NB4 (cell line): ENCODE measurements around the gene GALNT8.

Experiments
- DNase-seq: peaks from one replicate; pipeline ENCODE4 v3.0.0; 2010; ENCODE audit warnings: low read depth
- H3K4me3 ChIP-seq: one replicate; pipeline ENCODE4 v1.5.1; 2011; ENCODE audit warnings: mild to moderate bottlenecking, low read depth, low read length, moderate library complexity
- MYC ChIP-seq: IDR thresholded peaks from 2 replicates; pipeline ENCODE4 v1.6.1; 2011; ENCODE audit warnings: low read depth, low read length
- POLR2A ChIP-seq: IDR thresholded peaks from 2 replicates; pipeline ENCODE4 v1.6.1; 2011; ENCODE audit warnings: mild to moderate bottlenecking; ENCODE audit not compliant: insufficient read length; ENCODE audit errors: extremely low read depth
- TF ChIP-seq, protein P1 (sequence below): IDR thresholded peaks from one replicate; pipeline ENCODE4 v1.5.1; 2012; ENCODE audit warnings: low read depth, low read length
- TF ChIP-seq, protein P2 (sequence below): IDR thresholded peaks from 2 replicates; pipeline ENCODE4 v1.6.1; 2011; ENCODE audit warnings: low read depth, low read length

GALNT8 gene

DNA sequence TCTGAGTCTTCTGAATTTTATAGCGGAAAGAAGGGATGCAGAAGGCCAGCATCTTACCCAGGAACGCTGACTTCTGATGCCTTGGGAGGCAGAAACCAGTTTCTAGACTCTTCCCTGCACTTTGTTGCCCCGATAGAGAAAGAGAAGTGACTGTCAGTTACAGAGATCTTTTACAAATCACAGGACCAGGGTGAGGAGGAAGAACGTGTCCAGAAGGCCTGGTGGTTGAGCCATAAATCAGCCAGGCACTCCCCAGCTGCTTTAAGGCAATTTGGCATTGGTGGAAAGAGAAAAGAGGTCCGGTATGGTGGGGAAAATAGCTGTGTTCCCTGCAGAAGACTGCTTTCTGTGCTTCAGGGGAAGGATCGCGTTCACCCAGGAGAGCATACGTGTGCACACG is 100.8 kb downstream of the GALNT8 start:
- H3K4me3 ChIP-seq, result no peak overlapping the region
- DNase-seq, result no peak
- TF ChIP-seq MYC, result no peak
- TF ChIP-seq POLR2A, result no peak
- TF ChIP-seq, protein P1, sequence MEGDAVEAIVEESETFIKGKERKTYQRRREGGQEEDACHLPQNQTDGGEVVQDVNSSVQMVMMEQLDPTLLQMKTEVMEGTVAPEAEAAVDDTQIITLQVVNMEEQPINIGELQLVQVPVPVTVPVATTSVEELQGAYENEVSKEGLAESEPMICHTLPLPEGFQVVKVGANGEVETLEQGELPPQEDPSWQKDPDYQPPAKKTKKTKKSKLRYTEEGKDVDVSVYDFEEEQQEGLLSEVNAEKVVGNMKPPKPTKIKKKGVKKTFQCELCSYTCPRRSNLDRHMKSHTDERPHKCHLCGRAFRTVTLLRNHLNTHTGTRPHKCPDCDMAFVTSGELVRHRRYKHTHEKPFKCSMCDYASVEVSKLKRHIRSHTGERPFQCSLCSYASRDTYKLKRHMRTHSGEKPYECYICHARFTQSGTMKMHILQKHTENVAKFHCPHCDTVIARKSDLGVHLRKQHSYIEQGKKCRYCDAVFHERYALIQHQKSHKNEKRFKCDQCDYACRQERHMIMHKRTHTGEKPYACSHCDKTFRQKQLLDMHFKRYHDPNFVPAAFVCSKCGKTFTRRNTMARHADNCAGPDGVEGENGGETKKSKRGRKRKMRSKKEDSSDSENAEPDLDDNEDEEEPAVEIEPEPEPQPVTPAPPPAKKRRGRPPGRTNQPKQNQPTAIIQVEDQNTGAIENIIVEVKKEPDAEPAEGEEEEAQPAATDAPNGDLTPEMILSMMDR, result no peak
- TF ChIP-seq, protein P2, sequence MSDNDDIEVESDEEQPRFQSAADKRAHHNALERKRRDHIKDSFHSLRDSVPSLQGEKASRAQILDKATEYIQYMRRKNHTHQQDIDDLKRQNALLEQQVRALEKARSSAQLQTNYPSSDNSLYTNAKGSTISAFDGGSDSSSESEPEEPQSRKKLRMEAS, result no peak
